Neural cell (in vitro differentiated cells): ENCODE data around the gene KLHDC9.

ENCODE experiments used
- CTCF ChIP-seq: fragments of 450-650 bp; IDR thresholded peaks from 2 replicates; pipeline ENCODE4 v1.5.1; 2014; ENCODE audit warnings: antibody characterized with exemption, mild to moderate bottlenecking, moderate library complexity; ENCODE audit not compliant: poor library complexity, severe bottlenecking
- EP300 ChIP-seq: fragments of 450-650 bp; conservative IDR thresholded peaks from 2 replicates; pipeline ENCODE4 v1.6.1; 2014; ENCODE audit warnings: antibody characterized with exemption, mild to moderate bottlenecking, moderate library complexity; ENCODE audit not compliant: poor library complexity, severe bottlenecking
- EZH2 ChIP-seq: fragments of 200-600, 300-800 bp; shearing (Covaris generic), sonication (generic); IDR thresholded peaks from 2 replicates; pipeline ENCODE4 v1.6.1; 2014; ENCODE audit warnings: antibody characterized with exemption, low read length, borderline replicate concordance, mild to moderate bottlenecking; ENCODE audit not compliant: insufficient read depth, poor library complexity, severe bottlenecking
- MXI1 ChIP-seq: fragments of 450-650 bp; conservative IDR thresholded peaks from 2 replicates; pipeline ENCODE4 v1.6.1; 2014; ENCODE audit warnings: antibody characterized with exemption, mild to moderate bottlenecking; ENCODE audit not compliant: poor library complexity, severe bottlenecking
- POLR2AphosphoS5 ChIP-seq: IDR thresholded peaks from 2 replicates; pipeline ENCODE4 v1.6.1; 2012
- RAD21 ChIP-seq: fragments of 450-650 bp; conservative IDR thresholded peaks from 2 replicates; pipeline ENCODE4 v1.6.1; 2014; ENCODE audit warnings: antibody characterized with exemption, mild to moderate bottlenecking, moderate library complexity
- REST ChIP-seq: IDR thresholded peaks from 2 replicates; pipeline ENCODE4 v1.6.1; 2012; ENCODE audit warnings: borderline replicate concordance
- SMC3 ChIP-seq: fragments of 450-650 bp; conservative IDR thresholded peaks from 2 replicates; pipeline ENCODE4 v1.6.1; 2014; ENCODE audit warnings: antibody characterized with exemption, mild to moderate bottlenecking, moderate library complexity; ENCODE audit not compliant: poor library complexity

GRCh38 chr1:161091796-161092507, 6.2 kb upstream of the KLHDC9 start:
- no peak for TF ChIP-seq CTCF
- no peak for TF ChIP-seq REST
- TF ChIP-seq RAD21, result no peak
- no peak for TF ChIP-seq SMC3
- no peak for TF ChIP-seq POLR2AphosphoS5
- no peak for TF ChIP-seq MXI1
- TF ChIP-seq EZH2, result no peak
- TF ChIP-seq EP300, result no peak
